Upper lobe of right lung (tissue), 1 donor: ENCODE data around the gene ECE2. TPM values are rescaled to one million over a fixed set of nuclear protein-coding genes. Genes with fewer than 3 reads are reported as not detected.
A peak's percentile ranks its signal among the peaks of the same experiment; 100 is the strongest.

Source experiments
- ATAC-seq: fragments of 200-7000 bp; cut with Tn5 transposase; one replicate; pipeline ENCODE4 v1.9.1; 2020; ENCODE audit warnings: mild to moderate bottlenecking, moderate library complexity
- DNase-seq: peaks from one replicate; pipeline ENCODE4 v3.0.0-alpha.2; 2020
- H3K27ac ChIP-seq: fragments of 200-600 bp; one replicate; pipeline ENCODE4 v1.8.0; 2022
- H3K27me3 ChIP-seq: fragments of 200-600 bp; one replicate; pipeline ENCODE4 v1.8.0; 2022; ENCODE audit warnings: mild to moderate bottlenecking
- H3K36me3 ChIP-seq: fragments of 200-600 bp; one replicate; pipeline ENCODE4 v1.8.0; 2022
- H3K4me1 ChIP-seq: fragments of 200-600 bp; one replicate; pipeline ENCODE4 v1.8.0; 2022
- H3K4me3 ChIP-seq: fragments of 200-600 bp; one replicate; pipeline ENCODE4 v1.8.0; 2022; ENCODE audit warnings: mild to moderate bottlenecking
- H3K9me3 ChIP-seq: fragments of 200-600 bp; one replicate; pipeline ENCODE4 v1.8.0; 2022
- CTCF ChIP-seq: fragments of 200-600 bp; IDR thresholded peaks from one replicate; pipeline ENCODE4 v1.8.0; 2022; ENCODE audit warnings: antibody characterized with exemption
- intact Hi-C: fragments of 100-400 bp; cut with DNase I; formaldehyde crosslinking; loops from one replicate; pipeline ENCODE4 v1.11.0; 2022
- total RNA-seq: library from RNA; stranded (reverse); fragmentation: NEBNext Ultra II Directional; extraction: Animal tissue kit (Norgen Biotek cat#: 25700); gene quantifications from one replicate; pipeline ENCODE4 v1.2.1, GENCODE V29; 2021
- donor health status: DM: no; HTN: yes; CAD: no; lungs with severe emphysema.

ECE2 gene
- total RNA-seq, 1 donor from 2014 or later = not detected

GRCh38 chr3:184255291-184256039 is 20.4 kb upstream of the ECE2 start:
- H3K27me3 ChIP-seq = peaks cover 19% of the 10 kb centered on the region
- intact Hi-C loops = no loop called here
- H3K9me3 ChIP-seq = no peaks in the 10 kb centered on the region
- peaks cover 4% of the 10 kb centered on the region for H3K4me1 ChIP-seq
- TF ChIP-seq CTCF = no peak
- H3K27ac ChIP-seq = no peak overlapping the region
- H3K36me3 ChIP-seq = no peaks in the 10 kb centered on the region
- DNase-seq (peak; percentile 12), ATAC-seq (no peak)
- no peak overlapping the region for H3K4me3 ChIP-seq

GRCh38 chr3:184257083-184257915 is 18.5 kb upstream of the ECE2 start:
- H3K27me3 ChIP-seq = peaks cover 34% of the 10 kb centered on the region
- no peaks in the 10 kb centered on the region for H3K9me3 ChIP-seq
- no peak overlapping the region for H3K4me3 ChIP-seq
- intact Hi-C loops = no loop called here
- H3K27ac ChIP-seq = no peak overlapping the region
- H3K36me3 ChIP-seq = no peaks in the 10 kb centered on the region
- no peak for TF ChIP-seq CTCF
- ATAC-seq (no peak), DNase-seq (peak; percentile 38)
- H3K4me1 ChIP-seq = peaks cover 18% of the 10 kb centered on the region

- Histone ChIP-seq H3K27me3 (peaks cover 48% of the 10 kb centered on the region), H3K4me3 (no peak overlapping the region), H3K9me3 (no peaks in the 10 kb centered on the region), H3K36me3 (no peaks in the 10 kb centered on the region), H3K27ac (no peak overlapping the region), H3K4me1 (peaks cover 23% of the 10 kb centered on the region)
- intact Hi-C loops = no loop called here
- no peak for DNase-seq
- TF ChIP-seq CTCF = no peak
- ATAC-seq = no peak
Measured at GRCh38 chr3:184258926-184259325, 16.9 kb upstream of the ECE2 start.

- Histone ChIP-seq H3K4me3 (no peak overlapping the region), H3K9me3 (no peaks in the 10 kb centered on the region), H3K36me3 (no peaks in the 10 kb centered on the region), H3K27ac (no peak overlapping the region), H3K27me3 (peaks cover 53% of the 10 kb centered on the region), H3K4me1 (peaks cover 23% of the 10 kb centered on the region)
- no peak for TF ChIP-seq CTCF
- DNase-seq (no peak), ATAC-seq (no peak)
- intact Hi-C loops = no loop called here
Measured at GRCh38 chr3:184259396-184259877, 16.4 kb upstream of the ECE2 start.

- Histone ChIP-seq H3K27me3 (peaks cover 60% of the 10 kb centered on the region), H3K9me3 (no peaks in the 10 kb centered on the region), H3K36me3 (no peaks in the 10 kb centered on the region), H3K27ac (no peak overlapping the region), H3K4me1 (peaks cover 23% of the 10 kb centered on the region), H3K4me3 (peak overlapping the region; percentile 48)
- no peak for TF ChIP-seq CTCF
- DNase-seq (no peak), ATAC-seq (peak; percentile 73)
- intact Hi-C loops = no loop called here
Measured at GRCh38 chr3:184259878-184260723, 15.7 kb upstream of the ECE2 start.
